ENCODE data around the gene TXLNG. TPM values are rescaled to one million over a fixed set of nuclear protein-coding genes. Genes with fewer than 3 reads are reported as not detected.

The TXLNG gene
- total RNA-seq, 3 donors from 2014 or later = 8.5 to 13.2 (median 8.9) TPM

DNA sequence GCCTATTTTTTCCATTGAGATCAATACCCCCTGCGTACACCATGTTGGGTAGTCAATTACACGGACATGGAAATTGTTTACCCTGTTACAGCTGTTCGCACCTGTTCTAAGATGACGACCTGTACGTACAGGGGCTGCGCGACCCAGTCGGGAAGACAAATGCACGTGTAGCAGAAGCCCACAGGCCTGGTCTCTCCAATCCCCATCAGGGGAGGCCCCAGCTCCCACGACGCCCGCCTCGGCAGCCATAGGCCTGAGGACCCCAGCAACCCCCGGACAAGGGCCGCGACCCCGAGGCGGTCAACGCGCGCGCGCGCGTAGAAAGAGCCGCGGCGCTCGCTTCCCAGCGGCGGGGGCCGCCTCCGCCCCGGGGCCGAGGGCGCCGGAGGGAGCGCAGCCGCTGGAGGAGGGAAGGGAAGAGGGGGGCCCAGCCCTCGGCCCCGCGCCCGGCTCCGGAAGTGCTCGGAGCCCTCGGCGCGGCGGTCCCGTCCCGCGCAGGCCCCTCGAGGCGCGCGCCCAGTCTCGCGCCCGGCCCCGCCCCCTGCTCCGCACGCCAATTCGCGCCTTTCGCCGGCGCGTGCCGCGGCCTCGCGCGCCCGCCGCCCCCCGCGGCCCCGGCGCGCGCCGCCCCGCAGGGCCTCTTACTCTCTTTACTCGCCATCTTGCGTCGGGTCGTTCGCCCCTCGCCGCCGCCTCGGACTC is 83.3 kb downstream of the TXLNG start:
- no peak for TF ChIP-seq CTCF (IDR thresholded peaks at IDR 0.05)
- peak overlapping the region; percentile 38 for H3K4me3 ChIP-seq
- no peaks in the 10 kb centered on the region for H3K9me3 ChIP-seq
- H3K4me1 ChIP-seq (ENCODE audit: low read depth) = peaks cover 9% of the 10 kb centered on the region
- intact Hi-C loops (cut with DNase I, micrococcal nuclease) = no loop called here
- DNase-seq (peak; percentile 20 to 70 (median 59)), ATAC-seq (peak; percentile 31)
- no peaks in the 10 kb centered on the region for H3K36me3 ChIP-seq (ENCODE audit: low read depth)

GRCh38 chrX:16870095-16870861 is 84.0 kb downstream of the TXLNG start, which contains the start of gene RBBP7:
RBBP7 (minus strand) TSS chrX:16870362; CDS start chrX:16870053, 309 bp downstream.
- H3K9me3 ChIP-seq = no peaks in the 10 kb centered on the region
- ATAC-seq (peak; percentile 97), DNase-seq (peak; percentile 87 to 97 (median 94))
- TF ChIP-seq CTCF (IDR thresholded peaks at IDR 0.05) = no peak
- peaks cover 9% of the 10 kb centered on the region for H3K4me1 ChIP-seq (ENCODE audit: low read depth)
- intact Hi-C loops (cut with DNase I, micrococcal nuclease) = no loop called here
- H3K4me3 ChIP-seq = peak within 1 kb of the TSS; percentile 38
- H3K36me3 ChIP-seq (ENCODE audit: low read depth) = no peaks in the 10 kb centered on the region

DNA sequence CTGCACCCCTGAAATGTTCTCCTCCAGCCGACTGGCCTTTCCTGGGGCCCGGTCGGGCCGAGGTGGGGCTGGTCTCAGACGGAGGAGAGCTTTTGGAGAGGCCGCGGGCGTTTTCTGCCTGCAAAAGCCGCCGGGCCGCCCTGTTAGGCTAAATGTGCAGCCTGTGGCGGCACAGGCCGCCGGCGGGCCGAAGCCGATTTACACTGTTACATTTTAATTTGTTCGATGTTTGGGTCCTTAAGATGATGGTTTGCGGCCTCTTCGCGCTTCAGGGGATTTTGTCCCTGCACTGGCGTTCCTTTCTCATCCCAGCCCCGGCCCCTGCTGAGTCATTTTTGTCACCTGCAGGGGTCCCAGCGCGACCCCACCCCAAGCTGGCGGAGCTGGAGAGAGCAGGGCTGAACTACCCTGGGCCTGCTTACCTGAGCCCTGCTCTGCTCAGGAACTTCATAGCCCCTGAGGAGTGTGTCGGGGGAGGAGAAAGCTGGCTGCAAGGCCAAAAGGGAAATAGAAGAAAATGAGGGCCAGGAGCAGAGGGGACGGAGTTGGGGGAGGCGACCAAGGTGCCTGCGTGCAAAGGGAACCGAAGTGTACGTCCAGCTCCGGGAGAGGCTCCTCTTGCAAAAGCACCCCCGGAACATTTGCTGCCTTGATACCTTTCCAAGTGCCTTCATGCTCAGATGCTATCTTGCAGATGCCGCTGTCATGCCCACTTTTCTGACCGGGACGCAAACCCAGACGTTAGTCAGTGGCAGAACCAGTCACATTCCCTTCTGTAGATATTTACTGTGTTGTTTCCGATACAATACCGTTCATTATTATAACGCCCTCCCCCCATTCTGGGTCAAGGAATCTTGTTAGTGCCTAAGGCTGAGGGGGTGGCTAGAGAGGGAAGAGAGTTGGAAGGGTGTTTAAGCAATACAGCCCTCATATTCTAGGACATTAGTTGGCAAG is 84.9 kb downstream of the TXLNG start:
- DNase-seq (peak in 2 of 3 donors; percentile 41 to 71), ATAC-seq (peak; percentile 20)
- no peaks in the 10 kb centered on the region for H3K9me3 ChIP-seq
- intact Hi-C loops (cut with DNase I, micrococcal nuclease) = no loop called here
- no peak for TF ChIP-seq CTCF (IDR thresholded peaks at IDR 0.05)
- no peaks in the 10 kb centered on the region for H3K36me3 ChIP-seq (ENCODE audit: low read depth)
- peaks cover 9% of the 10 kb centered on the region for H3K4me1 ChIP-seq (ENCODE audit: low read depth)
- peak overlapping the region; percentile 14 for H3K4me3 ChIP-seq

DNA sequence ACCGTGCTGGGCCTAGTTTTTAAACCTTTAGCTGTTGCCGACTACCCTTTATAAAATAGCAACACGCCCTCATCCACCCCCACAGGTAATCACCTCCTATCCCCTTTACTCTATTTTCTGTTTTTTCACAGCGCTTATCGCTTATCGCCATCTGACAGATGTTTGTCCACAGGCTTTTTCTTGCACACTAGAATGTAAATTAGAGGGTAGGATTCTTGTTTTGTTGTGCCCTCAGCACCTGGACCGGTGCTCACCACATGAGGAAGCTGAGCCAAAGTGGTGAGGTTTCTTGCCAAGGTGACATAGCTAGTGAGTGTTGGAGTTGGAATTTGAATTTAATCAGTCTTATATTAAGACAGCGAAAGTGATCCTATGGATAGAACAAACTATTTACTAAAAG is 86.8 kb downstream of the TXLNG start:
- H3K4me1 ChIP-seq (ENCODE audit: low read depth) = peaks cover 5% of the 10 kb centered on the region
- intact Hi-C loops (cut with DNase I, micrococcal nuclease) = no loop called here
- TF ChIP-seq CTCF (IDR thresholded peaks at IDR 0.05) = no peak
- no peaks in the 10 kb centered on the region for H3K9me3 ChIP-seq
- H3K36me3 ChIP-seq (ENCODE audit: low read depth) = no peaks in the 10 kb centered on the region
- ATAC-seq (no peak), DNase-seq (peak in 1 of 3 donors; percentile 11)
- H3K4me3 ChIP-seq = no peak overlapping the region

GRCh38 chrX:16874458-16875095 is 88.3 kb downstream of the TXLNG start:
- Histone ChIP-seq H3K4me3 (no peak overlapping the region), H3K9me3 (no peaks in the 10 kb centered on the region), H3K36me3 (ENCODE audit: low read depth) (no peaks in the 10 kb centered on the region), H3K4me1 (ENCODE audit: low read depth) (no peaks in the 10 kb centered on the region)
- DNase-seq (no peak), ATAC-seq (no peak)
- intact Hi-C loops (cut with DNase I, micrococcal nuclease) = no loop called here
- no peak for TF ChIP-seq CTCF (IDR thresholded peaks at IDR 0.05)

All from mucosa of descending colon (tissue), 3 donors.